T-cell (primary cell): ENCODE measurements around the gene GOSR2. TPM values are rescaled to one million over a fixed set of nuclear protein-coding genes. Genes with fewer than 3 reads are reported as not detected.

ENCODE experiments used
- ATAC-seq, 4 experiments: fragments of 200-7000 bp in 3 of 4; fragments of 150-1000 bp in 1 of 4; cut with Tn5 transposase; replicated peaks in 1 of 4; 1 replicate in 3 of 4; 2 replicates in 1 of 4; pipeline ENCODE4 v1.10.0; 2021; ENCODE audit warnings: moderate library complexity in 3 of 4, mild to moderate bottlenecking in 2 of 4, moderate number of reproducible peaks in 1 of 4
- CTCF ChIA-PET, 2 donors: fragments of 300-600 bp; sonication (Branson Sonifier 250); formaldehyde crosslinking; loops; one replicate each; lab custom pipeline; 2022; ENCODE audit warnings: antibody characterized with exemption in 2 of 2; lab: Charles Lee
- POLR2A ChIA-PET, 2 donors: fragments of 300-600 bp; sonication (Branson Sonifier 250); formaldehyde crosslinking; loops; one replicate each; lab custom pipeline; 2022; ENCODE audit warnings: antibody characterized with exemption in 2 of 2; lab: Charles Lee
- DNase-seq, 35 experiments: peaks; one replicate each; pipeline versions ENCODE4 v3.0.0 to v3.0.0-alpha.2; 2013 to 2023
- H3K27ac ChIP-seq: one replicate; pipeline ENCODE4 v1.5.1; 2013; ENCODE audit warnings: low read length
- H3K27me3 ChIP-seq, 2 experiments: replicated peaks in 1 of 2; 1 replicate in 1 of 2; 2 replicates in 1 of 2; pipeline versions ENCODE4 v1.6.1 to v1.7.0; 2013; ENCODE audit warnings: low read length in 1 of 2, mixed read lengths in 1 of 2; ENCODE audit not compliant: control insufficient read depth in 2 of 2, insufficient read depth in 2 of 2; ENCODE audit errors: extremely low read depth in 1 of 2
- H3K36me3 ChIP-seq, 2 donors: 1 replicate in 1 of 2; 2 replicates in 1 of 2; pipeline versions ENCODE4 v1.6.1 to v1.7.0; 2013; ENCODE audit warnings: low read length in 1 of 2; ENCODE audit not compliant: control insufficient read depth in 2 of 2, insufficient read depth in 1 of 2; ENCODE audit errors: extremely low read depth in 1 of 2
- H3K4me1 ChIP-seq, 2 experiments: 1 replicate in 1 of 2; 2 replicates in 1 of 2; pipeline versions ENCODE4 v1.6.1 to v1.7.0; 2013; ENCODE audit warnings: low read length in 2 of 2, mixed read lengths in 1 of 2; ENCODE audit not compliant: insufficient read depth in 2 of 2, control insufficient read depth in 1 of 2; ENCODE audit errors: extremely low read depth in 1 of 2
- H3K4me3 ChIP-seq, 2 donors: 1 replicate in 1 of 2; 2 replicates in 1 of 2; pipeline versions ENCODE4 v1.5.1 to v1.7.0; 2013; ENCODE audit warnings: mild to moderate bottlenecking in 2 of 2, low read length in 1 of 2, moderate library complexity in 1 of 2; ENCODE audit not compliant: control insufficient read depth in 1 of 2; ENCODE audit errors: extremely low read depth in 1 of 2
- H3K9me3 ChIP-seq: 2 replicates; pipeline ENCODE4 v1.7.0; 2013
- H3K27ac Mint-ChIP-seq, 2 donors: one replicate each; pipeline ENCODE4 v1.8.0; 2020 to 2021; ENCODE audit warnings: mild to moderate bottlenecking in 2 of 2, mixed read lengths in 2 of 2
- H3K27me3 Mint-ChIP-seq, 2 donors: one replicate each; pipeline ENCODE4 v1.8.0; 2021 to 2022; ENCODE audit warnings: mixed read lengths in 2 of 2
- H3K36me3 Mint-ChIP-seq: one replicate; pipeline ENCODE4 v1.8.0; 2021; ENCODE audit warnings: mixed read lengths
- H3K4me1 Mint-ChIP-seq, 3 donors: one replicate each; pipeline ENCODE4 v1.8.0; 2020 to 2022; ENCODE audit warnings: mixed read lengths in 3 of 3, mild to moderate bottlenecking in 1 of 3
- H3K4me3 Mint-ChIP-seq, 3 donors: one replicate each; pipeline ENCODE4 v1.8.0; 2020 to 2022; ENCODE audit warnings: mild to moderate bottlenecking in 3 of 3, mixed read lengths in 3 of 3, moderate library complexity in 3 of 3
- H3K9me3 Mint-ChIP-seq, 3 donors: one replicate each; pipeline ENCODE4 v1.8.0; 2020 to 2022; ENCODE audit warnings: mixed read lengths in 3 of 3
- WGBS: methylation state at CpG from one replicate; pipeline ENCODE4 v1.1.5; 2013; ENCODE audit warnings: missing lambda C conversion rate; ENCODE audit not compliant: insufficient coverage; 5-methylcytosine and 5-hydroxymethylcytosine counted together
- total RNA-seq, 35 experiments: library from RNA in 6 of 35; stranded (reverse) in 6 of 35; fragments of 120-200 nt in 1 of 35; gene quantifications; one replicate each; pipeline versions ENCODE4 v1.2.1 to v1.2.4 and lab custom pipeline; 2013 to 2026

Gene GOSR2
- total RNA-seq, 5 donors from 2014 or later (not counting 1 experiment from before 2014, with no cell fraction given), result 60.3 to 80.2 (median 74.1) TPM

DNA sequence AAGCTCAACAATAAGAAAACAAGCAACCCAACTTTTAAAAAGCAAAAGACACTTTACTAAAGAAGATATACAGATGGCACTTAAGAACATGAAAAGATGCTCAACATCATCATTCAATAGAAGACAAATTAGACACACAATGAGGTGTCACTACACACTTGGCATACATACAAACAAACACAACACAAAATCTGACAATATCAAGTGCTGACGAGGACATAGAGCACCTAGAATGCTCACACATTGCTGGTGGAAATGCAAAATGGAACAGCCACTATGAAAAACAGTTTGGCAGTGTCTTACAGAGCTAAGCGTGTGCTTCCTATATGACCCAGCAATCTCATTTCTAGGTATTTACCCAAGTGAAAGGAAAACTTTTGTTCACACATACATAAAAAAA is 37.2 kb downstream of the GOSR2 start:
- CTCF ChIA-PET, result no interaction called here
- WGBS, result 20% methylated on average over 2 of the region's 2 CpGs
- DNase-seq (no peak), ATAC-seq (no peak)
- no peaks in the 10 kb centered on the region for H3K9me3 ChIP-seq
- H3K4me1 ChIP-seq, result no peaks in the 10 kb centered on the region
- H3K27me3 ChIP-seq, result peaks cover 0 to 15% of the 10 kb centered on the region in 2 experiments
- POLR2A ChIA-PET, result no interaction called here
- Mint-ChIP-seq H3K4me3 (no peak overlapping the region), H3K36me3 (peaks cover 24% of the 10 kb centered on the region), H3K27me3 (peaks cover 0 to 7% of the 10 kb centered on the region in 2 donors), H3K27ac (no peak overlapping the region), H3K9me3 (peaks cover 0 to 11% (median 6%) of the 10 kb centered on the region in 3 donors), H3K4me1 (peaks cover 0 to 6% (median 5%) of the 10 kb centered on the region in 3 donors)
- H3K27ac ChIP-seq, result no peak overlapping the region
- H3K36me3 ChIP-seq, result peaks cover 0 to 5% of the 10 kb centered on the region in 2 donors
- H3K4me3 ChIP-seq, result no peak overlapping the region

DNA sequence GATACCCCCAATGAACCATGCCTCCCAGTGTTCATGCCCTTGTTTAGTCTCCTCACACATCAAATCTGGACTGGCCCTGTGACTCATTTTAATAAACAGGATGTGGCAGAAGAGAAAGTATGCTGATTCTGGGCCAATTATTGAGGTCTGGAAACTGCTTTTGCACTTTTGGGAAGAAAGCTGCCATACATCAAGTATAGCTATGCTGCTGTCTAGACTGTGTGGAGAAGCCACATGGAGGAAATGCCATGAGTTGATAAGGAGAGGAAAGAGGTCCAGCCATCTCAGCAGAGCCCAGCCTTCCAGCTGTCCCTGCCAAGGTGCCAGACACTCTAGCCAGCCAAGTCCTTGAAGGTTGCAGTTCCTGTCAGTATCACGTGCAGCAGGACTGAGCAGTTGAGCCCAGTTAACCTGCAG is 39.4 kb downstream of the GOSR2 start:
- H3K36me3 Mint-ChIP-seq, result peaks cover 29% of the 10 kb centered on the region
- peaks cover 0 to 11% (median 6%) of the 10 kb centered on the region in 3 donors for H3K9me3 Mint-ChIP-seq
- no peak overlapping the region for H3K27ac Mint-ChIP-seq
- Histone ChIP-seq H3K27ac (no peak overlapping the region), H3K36me3 (no peaks in the 10 kb centered on the region), H3K4me1 (no peaks in the 10 kb centered on the region), H3K9me3 (no peaks in the 10 kb centered on the region), H3K27me3 (peaks cover 0 to 15% of the 10 kb centered on the region in 2 experiments), H3K4me3 (no peak overlapping the region)
- ChIA-PET POLR2A (no interaction called here), CTCF (interaction anchor here in 1 of 2 donors (0.6 kb wide), 1 partner anchor 838 kb away, joined by 3 read pairs; no protein-coding TSS in a partner anchor)
- WGBS, result no CpG with 5 or more reads among the region's 1 CpG
- H3K4me3 Mint-ChIP-seq, result no peak overlapping the region
- peaks cover 0 to 6% (median 5%) of the 10 kb centered on the region in 3 donors for H3K4me1 Mint-ChIP-seq
- ATAC-seq, result no peak
- DNase-seq, result no peak
- peaks cover 16 to 18% of the 10 kb centered on the region in 2 donors for H3K27me3 Mint-ChIP-seq

DNA sequence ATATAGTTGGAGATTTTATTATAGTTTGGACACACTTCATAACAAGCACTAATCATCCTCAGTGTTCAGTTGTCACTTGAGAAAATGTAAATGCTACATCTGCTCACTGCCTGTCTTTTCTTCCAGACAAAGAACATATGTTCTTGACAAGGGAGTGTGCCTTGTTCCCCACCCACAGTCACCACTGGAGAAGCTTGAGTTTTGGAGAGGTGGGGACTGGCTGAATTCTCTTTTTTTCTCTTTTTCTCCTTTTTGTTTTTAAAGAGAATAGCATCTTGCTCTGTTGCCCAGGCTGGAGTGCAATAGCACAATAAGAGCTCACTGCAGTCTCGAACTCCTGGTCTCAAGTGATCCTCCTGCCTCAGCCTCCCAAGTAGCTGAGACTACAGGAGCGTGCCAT is 40.6 kb downstream of the GOSR2 start:
- no peaks in the 10 kb centered on the region for H3K4me1 ChIP-seq
- H3K27ac Mint-ChIP-seq, result no peak overlapping the region
- peaks cover 0 to 11% (median 6%) of the 10 kb centered on the region in 3 donors for H3K9me3 Mint-ChIP-seq
- H3K36me3 Mint-ChIP-seq, result peaks cover 35% of the 10 kb centered on the region
- H3K27ac ChIP-seq, result no peak overlapping the region
- ATAC-seq (no peak), DNase-seq (no peak)
- no peaks in the 10 kb centered on the region for H3K36me3 ChIP-seq
- POLR2A ChIA-PET, result no interaction called here
- peaks cover 0 to 6% (median 5%) of the 10 kb centered on the region in 3 donors for H3K4me1 Mint-ChIP-seq
- CTCF ChIA-PET, result interaction anchor here in 1 of 2 donors (0.6 kb wide), 1 partner anchor 11 kb away, joined by 5 read pairs; no protein-coding TSS in a partner anchor
- WGBS, result no CpG with 5 or more reads among the region's 2 CpGs
- H3K4me3 Mint-ChIP-seq, result no peak overlapping the region
- H3K4me3 ChIP-seq, result no peak overlapping the region
- no peaks in the 10 kb centered on the region for H3K9me3 ChIP-seq
- H3K27me3 ChIP-seq, result peaks cover 0 to 12% of the 10 kb centered on the region in 2 experiments
- peaks cover 16 to 18% of the 10 kb centered on the region in 2 donors for H3K27me3 Mint-ChIP-seq

DNA sequence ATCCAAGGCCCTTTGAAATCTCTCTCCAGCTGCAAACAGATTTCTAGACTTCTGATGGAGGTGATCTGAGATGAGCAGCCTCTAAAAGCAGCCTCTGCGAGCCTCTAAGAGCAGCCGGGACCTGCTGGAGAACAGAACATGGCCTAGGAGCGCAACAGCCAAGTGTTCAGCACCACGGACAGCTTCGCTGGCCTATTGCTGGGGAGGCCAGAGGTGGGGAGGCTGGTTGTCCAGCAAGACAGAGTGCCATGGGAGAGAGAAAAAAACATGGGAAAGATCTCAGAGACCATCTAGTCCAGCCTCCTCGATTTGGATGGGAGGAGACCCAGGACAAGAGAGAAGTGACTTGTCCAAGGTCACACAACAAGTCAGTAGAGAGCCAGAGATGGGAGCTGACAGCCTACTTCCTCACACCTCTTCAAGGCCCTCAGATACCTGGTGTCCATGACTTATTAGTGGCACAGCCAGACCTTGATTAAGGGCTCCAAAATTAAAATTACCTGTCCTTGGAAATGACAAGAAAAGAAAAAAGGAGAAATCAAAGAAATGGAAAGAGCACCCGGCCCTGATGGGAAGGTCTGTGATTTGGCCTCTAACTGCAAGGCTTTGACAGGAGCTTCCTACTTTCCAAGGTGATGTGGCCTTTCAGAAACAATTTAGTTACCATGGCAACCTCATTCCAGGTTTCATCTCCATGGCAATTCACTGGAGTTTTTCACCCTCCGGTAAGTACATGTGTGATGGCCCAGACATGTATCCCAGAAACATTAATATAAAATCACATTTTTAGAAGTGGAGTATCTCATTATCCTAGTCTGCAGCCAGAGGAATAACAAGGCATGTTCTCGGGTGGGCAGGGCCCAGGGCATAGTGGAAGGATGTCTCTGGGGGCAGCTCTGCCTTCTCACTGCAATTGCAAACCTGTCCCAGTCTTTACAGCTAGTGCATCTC is 41.6 kb downstream of the GOSR2 start:
- DNase-seq, result no peak
- Histone ChIP-seq H3K4me3 (no peak overlapping the region), H3K36me3 (no peaks in the 10 kb centered on the region), H3K9me3 (no peaks in the 10 kb centered on the region), H3K27ac (no peak overlapping the region), H3K4me1 (no peaks in the 10 kb centered on the region), H3K27me3 (peaks cover 0 to 11% of the 10 kb centered on the region in 2 experiments)
- no peak for ATAC-seq
- WGBS, result 96% methylated on average over 6 of the region's 9 CpGs
- peaks cover 16 to 18% of the 10 kb centered on the region in 2 donors for H3K27me3 Mint-ChIP-seq
- peaks cover 40% of the 10 kb centered on the region for H3K36me3 Mint-ChIP-seq
- ChIA-PET CTCF (interaction anchor here in 1 of 2 donors (0.6 kb wide), 2 partner anchors 10 kb away, joined by 3 to 5 read pairs; no protein-coding TSS in a partner anchor), POLR2A (no interaction called here)
- H3K4me3 Mint-ChIP-seq, result no peak overlapping the region
- peaks cover 0 to 11% (median 6%) of the 10 kb centered on the region in 3 donors for H3K9me3 Mint-ChIP-seq
- no peak overlapping the region for H3K27ac Mint-ChIP-seq
- H3K4me1 Mint-ChIP-seq, result peaks cover 0 to 6% (median 5%) of the 10 kb centered on the region in 3 donors

DNA sequence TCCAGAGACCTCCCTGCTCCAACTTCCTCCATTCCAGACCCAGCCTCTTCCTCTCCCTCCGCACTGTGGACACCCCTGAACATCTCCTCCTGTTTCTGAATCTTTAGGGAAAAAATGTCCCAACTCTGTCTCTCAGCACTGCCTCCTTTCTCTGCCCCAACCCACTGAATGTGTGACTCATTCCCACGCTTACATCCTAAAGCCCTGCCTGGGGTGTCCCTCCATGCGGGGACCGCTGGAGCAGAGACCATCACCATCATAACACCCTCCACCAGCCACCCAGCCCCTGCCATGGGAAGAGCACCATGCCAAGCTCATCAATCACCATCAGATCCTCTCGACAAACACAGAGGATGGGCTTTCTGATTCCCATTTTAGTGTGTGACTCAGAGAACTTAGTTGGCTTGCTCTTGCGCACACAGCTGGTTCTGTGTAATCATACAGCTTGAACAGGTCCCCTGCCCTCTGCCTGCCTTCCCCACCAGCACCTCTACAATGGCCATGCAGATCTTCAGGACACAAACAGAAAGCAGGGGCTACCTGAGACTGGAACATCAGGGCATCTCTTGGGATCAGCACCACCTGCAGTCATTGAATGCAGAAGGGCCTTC is 45.4 kb downstream of the GOSR2 start:
- WGBS, result 83% methylated on average over 6 of the region's 6 CpGs
- H3K4me1 ChIP-seq, result no peaks in the 10 kb centered on the region
- peaks cover 16 to 20% of the 10 kb centered on the region in 2 donors for H3K27me3 Mint-ChIP-seq
- H3K36me3 Mint-ChIP-seq, result peaks cover 40% of the 10 kb centered on the region
- H3K36me3 ChIP-seq, result no peaks in the 10 kb centered on the region
- ChIA-PET CTCF (interaction anchor here in 1 of 2 donors (0.6 kb wide), 1 partner anchor 188 kb away, joined by 3 read pairs; no protein-coding TSS in a partner anchor), POLR2A (no interaction called here)
- H3K27me3 ChIP-seq, result peaks cover 0 to 16% of the 10 kb centered on the region in 2 experiments
- no peaks in the 10 kb centered on the region for H3K4me1 Mint-ChIP-seq
- H3K9me3 ChIP-seq, result no peaks in the 10 kb centered on the region
- H3K27ac ChIP-seq, result no peak overlapping the region
- no peak overlapping the region for H3K4me3 Mint-ChIP-seq
- DNase-seq (no peak), ATAC-seq (no peak)
- no peak overlapping the region for H3K4me3 ChIP-seq
- H3K9me3 Mint-ChIP-seq, result no peaks in the 10 kb centered on the region
- H3K27ac Mint-ChIP-seq, result no peak overlapping the region

DNA sequence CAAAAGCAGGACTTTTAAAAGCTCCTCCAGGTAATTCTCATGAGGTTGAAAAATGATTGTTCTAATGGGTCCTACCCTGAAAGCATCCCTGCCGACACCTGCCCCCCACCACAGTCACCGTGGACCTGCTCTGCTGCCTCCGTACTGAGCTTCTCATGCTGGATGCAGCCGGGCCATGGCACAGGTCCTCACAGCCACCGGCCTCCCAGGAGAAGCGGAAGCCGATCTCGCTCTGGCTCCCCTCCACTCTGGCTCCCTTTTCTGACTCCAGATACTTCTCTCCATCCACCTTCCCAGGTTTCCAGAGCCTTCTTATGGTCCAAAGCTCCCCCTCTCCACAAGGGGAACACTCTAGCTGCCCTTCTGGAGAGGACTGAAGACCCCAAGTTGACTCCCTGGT is 45.9 kb downstream of the GOSR2 start:
- peaks cover 43% of the 10 kb centered on the region for H3K36me3 Mint-ChIP-seq
- ATAC-seq, result no peak
- H3K27ac Mint-ChIP-seq, result no peak overlapping the region
- peaks cover 16 to 21% of the 10 kb centered on the region in 2 donors for H3K27me3 Mint-ChIP-seq
- Histone ChIP-seq H3K4me1 (no peaks in the 10 kb centered on the region), H3K27me3 (peaks cover 0 to 16% of the 10 kb centered on the region in 2 experiments), H3K27ac (no peak overlapping the region), H3K36me3 (no peaks in the 10 kb centered on the region), H3K4me3 (no peak overlapping the region), H3K9me3 (no peaks in the 10 kb centered on the region)
- H3K4me1 Mint-ChIP-seq, result no peaks in the 10 kb centered on the region
- no peak overlapping the region for H3K4me3 Mint-ChIP-seq
- no peak for DNase-seq
- ChIA-PET POLR2A (no interaction called here), CTCF (no interaction called here)
- H3K9me3 Mint-ChIP-seq, result no peaks in the 10 kb centered on the region
- 94% methylated on average over 4 of the region's 8 CpGs for WGBS
